ENCODE results near the gene SLC66A3. TPM values are rescaled to one million over a fixed set of nuclear protein-coding genes. Genes with fewer than 3 reads are reported as not detected.

SLC66A3 gene
- total and polyA plus RNA-seq, 8 donors, result 12.1 to 55.1 (median 22.9) TPM; not detected in 1

DNA sequence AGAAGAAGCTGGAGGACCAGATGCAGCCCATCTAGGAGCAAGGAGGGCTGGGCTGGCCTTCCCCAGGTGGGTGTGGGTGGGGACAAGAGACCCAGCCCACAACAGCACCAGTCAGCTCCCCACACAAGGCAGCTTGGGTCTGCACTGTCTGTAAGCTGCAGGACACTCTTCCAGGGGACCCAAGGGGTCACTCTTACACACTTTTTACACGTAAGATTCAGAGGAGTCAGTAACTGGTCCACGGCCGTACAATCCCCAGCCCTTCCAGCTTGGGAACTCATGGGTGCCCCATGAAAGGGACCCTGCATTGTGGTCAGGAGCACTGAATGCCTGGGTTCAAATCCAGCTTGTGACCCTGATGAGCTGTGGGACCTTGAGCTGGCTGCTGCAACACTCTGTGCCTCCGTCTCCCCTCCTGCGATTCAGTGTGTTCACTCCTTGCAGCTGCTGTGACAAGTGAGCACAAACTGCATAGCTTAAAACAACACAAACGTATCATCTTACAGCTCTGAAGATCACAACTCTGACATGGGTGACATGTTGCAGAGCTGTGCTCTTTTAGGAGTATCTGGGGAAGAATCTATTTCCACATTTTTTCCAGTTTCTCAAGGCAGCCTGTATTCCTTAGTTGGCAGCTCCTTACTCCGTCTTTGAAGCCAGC lies 11.1 kb upstream of the SLC66A3 start:
- TF ChIP-seq EP300 (IDR thresholded peaks at IDR 0.05), result no peak
- Histone ChIP-seq H3K4me1 (no peaks in the 10 kb centered on the region), H3K9me3 (no peaks in the 10 kb centered on the region), H3K27ac (no peak overlapping the region), H3K36me3 (no peaks in the 10 kb centered on the region), H3K27me3 (peaks cover 0 to 5% (median 0%) of the 10 kb centered on the region in 3 donors), H3K4me3 (no peak overlapping the region)
- DNase-seq, result no peak
- WGBS, 5 donors, result 80 to 96% (median 81%) methylated on average over 4 to 7 of the region's 7 CpGs
- intact Hi-C loops (cut with DNase I; ENCODE audit: low total_unique reads), result no loop called here

DNA sequence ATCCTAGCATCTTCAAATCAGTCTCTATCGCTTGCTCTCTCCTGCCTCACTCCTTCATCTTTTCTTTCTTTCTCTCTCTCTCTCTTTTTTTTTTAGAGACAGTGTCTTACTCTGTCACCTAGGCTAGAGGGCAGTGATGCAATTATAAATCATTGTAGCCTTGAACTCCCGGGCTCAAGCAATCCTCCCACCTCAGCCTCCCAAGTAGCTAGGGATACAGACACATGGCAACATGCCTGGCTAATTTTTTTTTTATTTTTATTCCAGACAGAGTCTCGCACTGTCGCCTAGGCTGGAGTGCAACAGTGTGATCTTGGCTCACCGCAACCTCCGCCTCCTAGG lies 10.6 kb upstream of the SLC66A3 start:
- Histone ChIP-seq H3K27ac (no peak overlapping the region), H3K4me3 (no peak overlapping the region), H3K27me3 (peaks cover 0 to 5% (median 0%) of the 10 kb centered on the region in 3 donors), H3K36me3 (no peaks in the 10 kb centered on the region), H3K4me1 (no peaks in the 10 kb centered on the region), H3K9me3 (no peaks in the 10 kb centered on the region)
- DNase-seq, result no peak
- intact Hi-C loops (cut with DNase I; ENCODE audit: low total_unique reads), result no loop called here
- no peak for TF ChIP-seq EP300 (IDR thresholded peaks at IDR 0.05)
- TF ChIP-seq POLR2A (IDR thresholded peaks at IDR 0.05), result no peak
- no peak for TF ChIP-seq POLR2AphosphoS5 (IDR thresholded peaks at IDR 0.05)
- TF ChIP-seq, protein P1, sequence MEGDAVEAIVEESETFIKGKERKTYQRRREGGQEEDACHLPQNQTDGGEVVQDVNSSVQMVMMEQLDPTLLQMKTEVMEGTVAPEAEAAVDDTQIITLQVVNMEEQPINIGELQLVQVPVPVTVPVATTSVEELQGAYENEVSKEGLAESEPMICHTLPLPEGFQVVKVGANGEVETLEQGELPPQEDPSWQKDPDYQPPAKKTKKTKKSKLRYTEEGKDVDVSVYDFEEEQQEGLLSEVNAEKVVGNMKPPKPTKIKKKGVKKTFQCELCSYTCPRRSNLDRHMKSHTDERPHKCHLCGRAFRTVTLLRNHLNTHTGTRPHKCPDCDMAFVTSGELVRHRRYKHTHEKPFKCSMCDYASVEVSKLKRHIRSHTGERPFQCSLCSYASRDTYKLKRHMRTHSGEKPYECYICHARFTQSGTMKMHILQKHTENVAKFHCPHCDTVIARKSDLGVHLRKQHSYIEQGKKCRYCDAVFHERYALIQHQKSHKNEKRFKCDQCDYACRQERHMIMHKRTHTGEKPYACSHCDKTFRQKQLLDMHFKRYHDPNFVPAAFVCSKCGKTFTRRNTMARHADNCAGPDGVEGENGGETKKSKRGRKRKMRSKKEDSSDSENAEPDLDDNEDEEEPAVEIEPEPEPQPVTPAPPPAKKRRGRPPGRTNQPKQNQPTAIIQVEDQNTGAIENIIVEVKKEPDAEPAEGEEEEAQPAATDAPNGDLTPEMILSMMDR (IDR thresholded peaks at IDR 0.05), result no peak
- WGBS, 5 donors, result 87 to 95% (median 89%) methylated on average over 6 of the region's 6 CpGs

DNA sequence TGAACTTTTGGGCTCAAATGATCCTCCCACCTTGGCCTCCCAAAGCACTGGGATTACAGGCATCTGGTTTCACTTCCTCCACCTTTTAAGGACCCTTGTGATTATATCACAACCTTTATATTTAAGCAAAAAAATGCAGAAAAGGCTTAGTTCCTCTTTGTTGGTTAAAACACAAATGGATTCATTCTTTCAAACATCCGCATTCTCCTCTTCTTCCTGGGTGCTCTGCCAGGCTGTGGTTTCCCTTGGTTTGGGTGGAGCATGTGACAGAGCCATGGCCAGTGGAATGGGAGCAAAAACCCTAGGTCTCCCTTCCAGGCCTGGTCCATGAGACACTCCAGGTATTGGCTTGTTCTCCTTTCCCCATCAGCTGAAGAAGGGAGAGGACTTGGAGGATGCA lies 9.9 kb upstream of the SLC66A3 start:
- no peak for DNase-seq

DNA sequence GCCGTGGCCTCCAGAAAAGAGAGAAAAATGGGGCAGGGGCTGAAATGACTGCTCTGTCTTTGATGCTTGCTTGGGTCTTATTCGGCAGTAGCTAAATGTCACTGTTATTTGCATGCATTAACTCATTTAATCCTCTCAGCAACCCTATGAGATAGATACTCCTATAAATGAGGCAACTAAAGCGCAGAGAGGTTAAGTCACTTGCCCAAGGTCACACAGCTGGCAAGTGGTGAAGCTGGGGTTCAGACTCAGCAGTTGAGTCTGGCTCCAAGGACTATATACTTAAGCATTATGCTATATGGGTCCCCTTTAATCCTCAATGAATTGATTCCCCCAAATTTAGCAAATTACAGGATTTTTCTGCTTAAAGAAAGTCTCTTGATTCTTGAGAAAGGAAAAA lies 9.2 kb upstream of the SLC66A3 start:
- WGBS, 5 donors, result 87 to 92% (median 89%) methylated on average over 3 of the region's 3 CpGs
- intact Hi-C loops (cut with DNase I; ENCODE audit: low total_unique reads), result no loop called here
- no peak for TF ChIP-seq POLR2A (IDR thresholded peaks at IDR 0.05)
- no peak for TF ChIP-seq POLR2AphosphoS5 (IDR thresholded peaks at IDR 0.05)
- TF ChIP-seq EP300 (IDR thresholded peaks at IDR 0.05), result no peak
- TF ChIP-seq, protein P1 (IDR thresholded peaks at IDR 0.05), result no peak

More for the DNA sequence above, 9.9 kb upstream of the SLC66A3 start:
- H3K9me3 ChIP-seq, result no peaks in the 10 kb centered on the region
- no peak overlapping the region for H3K4me3 ChIP-seq
- 61 to 94% (median 87%) methylated on average over 1 of the region's 1 CpG for WGBS, 5 donors
- intact Hi-C loops (cut with DNase I; ENCODE audit: low total_unique reads), result no loop called here
- no peak for TF ChIP-seq EP300 (IDR thresholded peaks at IDR 0.05)
- TF ChIP-seq, protein P1 (IDR thresholded peaks at IDR 0.05), result no peak
- no peak for TF ChIP-seq POLR2AphosphoS5 (IDR thresholded peaks at IDR 0.05)
- no peak for TF ChIP-seq POLR2A (IDR thresholded peaks at IDR 0.05)
- H3K36me3 ChIP-seq, result no peaks in the 10 kb centered on the region
- H3K27me3 ChIP-seq, result peaks cover 0 to 5% (median 0%) of the 10 kb centered on the region in 3 donors
- H3K4me1 ChIP-seq, result no peaks in the 10 kb centered on the region
- H3K27ac ChIP-seq, result no peak overlapping the region

DNA sequence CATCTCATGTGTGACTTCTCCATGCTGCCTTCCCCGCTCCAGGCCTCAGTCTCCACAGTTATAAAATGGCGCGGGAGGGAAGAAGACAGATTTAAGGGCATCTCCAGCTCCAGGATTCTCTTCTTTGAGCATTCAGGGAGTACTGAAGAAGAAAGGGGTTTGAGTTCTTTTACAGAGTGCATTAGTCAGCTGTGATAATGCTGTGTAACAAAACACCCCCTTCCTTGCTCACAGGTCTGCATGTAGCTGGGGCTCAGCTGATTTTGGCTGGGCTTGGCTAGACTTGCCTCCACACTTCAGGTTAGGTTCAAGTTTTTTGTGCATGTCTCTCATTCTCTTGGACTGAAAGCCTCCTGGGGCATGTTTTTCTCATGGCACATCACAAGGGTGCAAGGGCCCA lies 8.0 kb upstream of the SLC66A3 start:
- no peaks in the 10 kb centered on the region for H3K36me3 ChIP-seq
- no peaks in the 10 kb centered on the region for H3K27me3 ChIP-seq
- H3K9me3 ChIP-seq, result no peaks in the 10 kb centered on the region
- 30 to 78% (median 33%) methylated on average over 2 to 3 of the region's 3 CpGs for WGBS, 5 donors
- intact Hi-C loops (cut with DNase I; ENCODE audit: low total_unique reads), result no loop called here
- H3K4me1 ChIP-seq, result no peaks in the 10 kb centered on the region
- H3K27ac ChIP-seq, result no peak overlapping the region
- no peak overlapping the region for H3K4me3 ChIP-seq
- TF ChIP-seq POLR2A (IDR thresholded peaks at IDR 0.05), result no peak
- no peak for TF ChIP-seq POLR2AphosphoS5 (IDR thresholded peaks at IDR 0.05)
- TF ChIP-seq, protein P1 (IDR thresholded peaks at IDR 0.05), result no peak
- no peak for TF ChIP-seq EP300 (IDR thresholded peaks at IDR 0.05)
- DNase-seq, result no peak

More for the DNA sequence above, 9.2 kb upstream of the SLC66A3 start:
- DNase-seq, result no peak
- Histone ChIP-seq H3K36me3 (no peaks in the 10 kb centered on the region), H3K9me3 (no peaks in the 10 kb centered on the region), H3K27ac (no peak overlapping the region), H3K27me3 (peaks cover 0 to 5% (median 0%) of the 10 kb centered on the region in 3 donors), H3K4me3 (no peak overlapping the region), H3K4me1 (no peaks in the 10 kb centered on the region)
